ENCODE data around the gene OR4X1.

- TF ChIP-seq ZNF274 (IDR thresholded peaks at IDR 0.05; ENCODE audit: low read depth, low read length) (no peak), SUZ12 (IDR thresholded peaks at IDR 0.05; ENCODE audit: extremely low read depth, insufficient read depth, insufficient read length) (no peak)
Measured at GRCh38 chr11:48263423-48263911, at the start of gene OR4X1.

Measured in NT2/D1 (cell line).